ENCODE measurements around the gene IQCH.

GRCh38 chr15:67335534-67336222, 81.1 kb downstream of the IQCH start:
- no peak for TF ChIP-seq POLR2A (IDR thresholded peaks at IDR 0.05)
- no peak for TF ChIP-seq CTCF (IDR thresholded peaks at IDR 0.05)
